ENCODE measurements around the gene WASF3.
"Not testable (repeated sequence)": the region's sequence is repeated elsewhere in the genome, so short reads cannot be mapped to it uniquely, and the experiment has no call there.

Gene WASF3

DNA sequence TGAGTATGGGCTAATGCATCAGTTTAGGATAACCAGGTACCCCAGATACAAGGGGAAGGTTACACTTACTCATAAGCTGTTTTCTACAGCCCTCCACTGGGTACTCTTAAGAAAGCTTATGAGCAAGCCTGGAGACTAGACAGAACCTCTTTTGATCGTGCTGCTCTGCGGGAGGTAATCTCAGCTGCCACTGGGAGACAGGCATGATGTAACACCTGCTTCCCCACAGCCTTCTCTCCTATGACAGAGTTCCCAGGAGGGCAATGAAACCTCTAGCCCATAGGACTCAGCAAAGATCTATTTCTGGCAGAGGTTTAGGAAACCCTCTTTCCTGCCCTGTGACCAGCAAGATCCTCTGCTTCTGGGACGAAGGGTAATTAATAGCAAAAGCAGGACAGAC is 65.6 kb downstream of the WASF3 start:
- no peak for DNase-seq (ENCODE audit: low read depth in 1 of 2, low spot score in 1 of 2)

DNA sequence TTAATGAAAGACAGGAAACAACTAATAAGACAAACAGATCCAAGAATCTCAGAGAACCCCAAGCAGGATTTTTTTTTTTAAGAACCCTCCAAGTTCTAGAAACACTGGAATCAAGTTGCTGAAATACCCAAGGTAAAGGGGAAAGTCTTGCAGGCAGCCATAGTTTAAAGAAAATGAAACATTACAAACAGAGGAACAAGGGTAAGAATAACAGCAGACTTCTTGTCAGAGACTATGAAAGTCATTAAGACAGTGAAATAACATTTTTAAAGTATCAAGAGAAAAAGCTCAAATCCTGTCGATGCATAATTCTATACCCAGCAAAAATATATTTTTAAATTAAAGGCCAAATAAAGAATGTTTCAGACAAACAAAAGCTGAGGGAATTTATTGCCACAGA is 67.1 kb downstream of the WASF3 start:
- no peak for DNase-seq (ENCODE audit: low read depth in 1 of 2, low spot score in 1 of 2)

DNA sequence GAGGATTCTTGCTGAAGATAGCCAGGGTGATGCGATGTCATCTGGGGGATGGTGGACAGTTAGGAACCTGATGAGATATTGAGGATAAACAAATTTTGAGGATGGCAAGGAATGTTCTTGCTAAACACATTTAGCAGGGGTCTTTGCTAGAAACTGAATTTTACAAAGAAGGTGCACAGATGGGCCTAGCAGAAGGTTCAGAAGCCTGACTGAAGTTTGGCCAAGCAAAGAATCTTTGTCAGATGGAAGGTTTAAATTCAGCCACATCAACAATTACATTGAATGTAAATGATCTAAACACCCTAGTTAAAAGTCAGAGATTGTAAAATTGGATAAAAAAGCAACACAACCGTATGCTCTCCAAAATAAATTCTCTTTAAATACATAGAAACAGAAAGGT is 68.8 kb downstream of the WASF3 start:
- no peak for DNase-seq (ENCODE audit: low read depth in 1 of 2, low spot score in 1 of 2)

DNA sequence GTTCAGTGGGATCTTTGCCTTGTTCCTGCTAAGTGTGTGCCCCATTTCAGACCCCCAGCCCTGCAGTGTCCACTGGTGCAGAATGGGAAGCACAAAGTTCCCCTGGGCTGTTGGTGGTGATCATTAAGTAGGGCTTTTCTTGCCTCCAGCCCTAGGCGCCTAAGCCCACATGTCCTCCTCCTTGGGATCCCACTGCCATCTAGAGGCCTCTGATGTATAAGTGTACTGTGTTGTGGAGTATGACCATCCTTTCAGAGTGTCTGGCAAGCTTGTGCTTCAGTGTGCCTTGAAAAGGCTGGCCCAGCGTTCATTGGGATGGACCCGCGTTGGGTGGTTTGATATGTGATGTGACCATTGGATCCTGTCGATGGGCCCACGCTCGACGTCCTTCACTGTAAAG is 71.2 kb downstream of the WASF3 start:
- DNase-seq (ENCODE audit: low read depth in 1 of 2, low spot score in 1 of 2), result no peak

DNA sequence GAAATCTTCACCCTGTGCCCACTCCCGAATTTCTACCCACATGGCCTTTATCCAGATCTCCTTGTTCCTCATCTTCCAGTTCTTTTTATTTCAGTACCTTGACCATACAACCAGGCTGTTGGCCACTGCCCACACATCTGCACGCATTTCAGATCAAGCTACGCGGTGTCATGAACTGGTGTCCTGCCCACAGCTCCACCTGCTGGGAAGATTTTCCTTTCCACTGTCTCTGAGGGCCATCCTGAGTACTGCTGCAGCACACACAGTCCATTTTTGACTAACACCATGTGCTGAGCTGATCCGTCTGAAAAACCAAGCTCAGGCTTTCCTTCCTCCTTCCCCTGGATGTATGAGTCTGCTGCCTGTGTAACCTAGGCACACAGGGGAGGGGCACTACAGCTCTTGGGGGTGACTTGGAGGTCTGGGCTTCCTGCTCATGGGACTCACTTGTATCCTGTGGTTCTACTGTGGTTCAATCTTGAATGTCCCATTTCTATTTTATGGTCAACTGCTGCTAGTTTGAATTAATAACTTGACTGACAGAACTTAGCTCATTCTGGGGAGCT is 71.9 kb downstream of the WASF3 start:
- no peak for DNase-seq (ENCODE audit: low read depth in 1 of 2, low spot score in 1 of 2)

DNA sequence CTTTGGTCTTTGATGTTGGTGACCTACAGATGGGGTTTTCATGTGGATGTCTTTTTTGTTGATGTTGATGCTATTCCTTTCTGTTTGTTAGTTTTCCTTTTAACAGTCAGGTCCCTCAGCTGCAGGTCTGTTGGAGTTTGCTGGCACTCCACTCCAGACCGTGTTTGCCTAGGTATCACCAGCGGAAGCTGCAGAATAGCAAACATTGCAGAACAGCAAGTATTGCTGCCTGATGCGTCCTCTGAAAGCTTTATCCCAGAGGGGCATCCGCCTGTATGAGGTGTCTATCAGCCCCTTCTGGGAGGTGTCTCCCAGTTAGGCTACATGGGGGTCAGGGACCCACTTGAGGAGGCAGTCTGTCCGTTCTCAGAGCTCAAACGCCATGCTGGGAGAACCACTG is 78.2 kb downstream of the WASF3 start:
- DNase-seq (ENCODE audit: low read depth in 1 of 2, low spot score in 1 of 2), result not testable (repeated sequence)

DNA sequence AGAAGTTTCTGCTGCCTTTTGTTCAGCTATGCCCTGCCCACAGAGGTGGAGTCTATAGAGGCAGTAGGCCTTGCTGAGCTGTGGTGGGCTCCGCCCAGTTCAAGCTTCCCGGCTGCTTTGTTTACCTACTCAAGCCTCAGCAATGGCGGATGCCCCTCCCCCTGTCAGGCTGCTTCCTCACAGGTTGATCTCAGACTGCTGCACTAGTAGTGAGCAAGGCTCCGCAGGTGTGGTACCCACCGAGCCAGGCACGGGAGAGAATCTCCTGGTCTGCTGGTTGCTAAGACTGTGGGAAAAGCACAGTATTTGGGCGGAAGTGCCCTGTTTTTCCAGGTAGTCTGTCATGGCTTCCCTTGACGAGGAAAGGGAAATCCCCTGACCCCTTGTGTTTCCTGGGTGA is 78.6 kb downstream of the WASF3 start:
- not testable (repeated sequence) for DNase-seq (ENCODE audit: low read depth in 1 of 2, low spot score in 1 of 2)

DNA sequence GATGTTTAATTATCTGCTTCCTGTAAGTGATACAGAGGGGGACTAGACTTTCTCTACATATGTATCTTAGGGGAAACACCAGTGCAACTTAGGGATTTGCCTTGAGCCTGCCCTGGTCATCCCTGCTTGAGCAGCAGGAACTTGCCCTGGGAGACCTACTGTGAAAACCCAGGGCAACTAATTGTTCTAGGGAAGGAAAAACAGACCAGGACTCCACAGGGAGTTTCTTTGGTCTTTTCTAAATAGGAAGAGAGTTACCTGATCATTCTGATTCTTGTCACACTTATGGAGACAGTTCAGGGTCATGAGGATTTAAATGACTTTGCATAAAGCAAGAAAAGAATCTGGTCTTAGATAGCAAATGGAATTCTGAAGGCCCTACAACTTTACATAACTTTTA is 89.1 kb downstream of the WASF3 start:
- no peak for DNase-seq (ENCODE audit: low read depth in 1 of 2, low spot score in 1 of 2)

DNA sequence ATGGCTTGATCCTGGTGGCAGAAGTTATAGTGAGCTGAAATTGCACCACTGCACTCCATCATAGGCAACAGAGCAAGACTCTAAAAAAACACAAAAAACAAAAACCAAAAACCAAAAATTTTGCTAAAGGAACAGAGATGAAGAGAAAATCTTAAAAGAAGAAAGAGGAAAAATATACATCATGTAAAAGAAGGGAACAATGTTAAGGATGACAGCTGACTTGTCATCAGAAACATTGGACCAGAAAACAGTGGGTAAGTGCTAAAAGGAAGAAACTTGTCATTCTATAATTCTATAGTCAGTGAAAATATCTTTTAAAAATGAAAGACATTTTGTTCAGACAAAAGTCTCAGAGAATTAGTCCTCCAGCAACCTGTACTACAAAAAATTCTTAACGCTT is 93.8 kb downstream of the WASF3 start:
- no peak for DNase-seq (ENCODE audit: low read depth in 1 of 2, low spot score in 1 of 2)

DNA sequence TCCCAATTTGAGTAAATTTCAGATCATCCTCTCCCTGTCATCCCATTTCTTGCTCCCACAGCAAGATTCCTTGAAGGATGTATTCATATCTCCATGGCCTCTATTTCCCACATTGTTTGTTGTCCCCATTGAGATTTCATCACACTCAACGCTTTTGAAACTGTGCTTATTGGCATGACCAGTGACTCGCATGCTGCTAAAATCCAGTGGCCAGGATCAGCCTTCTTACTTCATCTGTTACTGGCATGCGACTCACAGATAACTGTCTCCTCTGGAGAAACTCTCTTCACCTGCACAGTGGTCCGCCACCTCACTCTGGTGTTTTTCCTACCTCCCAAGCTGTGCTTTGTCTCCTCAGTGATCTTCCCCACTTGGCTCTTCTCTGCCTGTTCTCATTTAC is 95.8 kb downstream of the WASF3 start:
- no peak for DNase-seq (ENCODE audit: low read depth in 1 of 2, low spot score in 1 of 2)

DNA sequence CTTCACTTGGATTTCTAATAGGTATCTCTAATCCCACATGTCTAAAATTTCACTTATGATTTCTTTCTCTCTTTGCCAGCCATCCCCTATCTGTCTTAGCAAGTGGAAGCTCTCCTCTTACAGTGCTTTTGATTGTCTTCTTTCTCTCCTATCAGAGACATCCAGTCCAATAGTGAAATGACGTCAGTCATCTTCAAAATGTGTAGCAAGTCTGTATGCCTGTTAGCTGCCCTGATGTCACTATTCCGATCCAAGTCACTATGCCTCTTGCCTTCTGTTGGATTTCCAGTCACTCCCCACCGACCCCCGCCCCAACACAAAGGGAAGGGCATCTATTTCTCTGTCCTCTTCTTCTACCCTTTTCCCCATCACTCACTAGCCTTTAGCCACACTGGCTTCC is 96.4 kb downstream of the WASF3 start:
- no peak for DNase-seq (ENCODE audit: low read depth in 1 of 2, low spot score in 1 of 2)

DNA sequence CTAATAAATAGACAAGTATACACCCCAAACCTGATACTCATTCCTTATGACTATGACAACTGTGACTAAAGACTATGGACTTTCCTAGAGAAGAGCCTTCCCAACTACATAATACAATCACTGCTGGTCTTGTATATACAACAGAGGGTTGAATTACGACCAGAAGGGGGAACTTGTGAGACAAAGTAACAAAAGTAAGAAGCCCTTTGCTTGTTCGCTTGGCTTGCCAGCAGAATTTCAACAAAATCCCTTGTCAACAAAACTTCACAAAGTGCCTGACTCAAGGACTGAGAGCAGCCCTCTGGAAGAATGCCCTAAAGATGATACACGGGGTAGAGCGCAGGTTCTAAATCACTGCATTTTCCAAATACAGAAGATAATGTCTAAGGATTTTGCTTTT is 99.4 kb downstream of the WASF3 start:
- DNase-seq (ENCODE audit: low read depth in 1 of 2, low spot score in 1 of 2), result no peak

DNA sequence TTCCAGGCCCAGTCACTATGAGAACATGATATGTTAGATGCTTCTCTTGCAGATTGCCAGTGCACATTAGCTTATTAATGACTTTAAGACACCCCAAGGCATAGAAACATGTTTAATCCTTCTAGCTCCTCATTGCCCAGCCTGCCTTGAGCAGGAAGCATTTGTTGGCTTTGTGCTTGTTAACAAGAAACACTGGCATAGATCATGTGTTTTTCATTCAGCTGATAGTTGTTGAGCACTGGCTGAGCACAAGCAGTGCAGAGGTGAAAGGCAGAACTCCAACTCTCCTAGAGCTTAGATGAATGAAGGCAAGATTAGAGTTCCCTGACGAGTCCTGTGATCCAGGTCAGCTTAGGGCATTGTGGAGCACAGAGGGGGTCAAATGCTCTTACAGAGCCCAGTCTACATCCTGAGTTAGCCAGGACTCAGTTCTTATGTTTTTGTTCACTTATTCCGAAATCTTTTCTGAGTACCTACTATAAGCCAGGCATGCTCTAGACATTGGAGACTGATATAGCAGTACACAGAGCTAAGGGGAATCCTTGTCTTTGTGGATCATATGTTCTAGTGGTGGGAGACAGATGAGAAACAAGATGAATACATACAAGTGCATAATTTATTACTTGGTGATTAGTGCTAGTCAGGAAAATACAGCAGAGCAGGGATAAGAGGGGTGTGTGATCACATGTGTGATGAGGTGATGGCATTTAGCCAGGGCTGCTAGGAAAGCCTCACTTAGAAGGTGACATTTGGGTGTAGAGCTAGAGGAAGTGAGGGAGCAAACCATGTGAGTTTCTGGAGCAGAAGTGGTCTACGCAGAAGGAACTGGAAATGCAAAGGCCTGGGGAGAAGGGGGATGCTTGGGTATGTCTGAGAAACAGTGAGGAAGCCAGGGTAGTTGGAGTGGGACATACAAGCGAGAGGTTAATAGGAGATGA is 101.2 kb downstream of the WASF3 start:
- DNase-seq (ENCODE audit: low read depth in 1 of 2, low spot score in 1 of 2), result no peak

DNA sequence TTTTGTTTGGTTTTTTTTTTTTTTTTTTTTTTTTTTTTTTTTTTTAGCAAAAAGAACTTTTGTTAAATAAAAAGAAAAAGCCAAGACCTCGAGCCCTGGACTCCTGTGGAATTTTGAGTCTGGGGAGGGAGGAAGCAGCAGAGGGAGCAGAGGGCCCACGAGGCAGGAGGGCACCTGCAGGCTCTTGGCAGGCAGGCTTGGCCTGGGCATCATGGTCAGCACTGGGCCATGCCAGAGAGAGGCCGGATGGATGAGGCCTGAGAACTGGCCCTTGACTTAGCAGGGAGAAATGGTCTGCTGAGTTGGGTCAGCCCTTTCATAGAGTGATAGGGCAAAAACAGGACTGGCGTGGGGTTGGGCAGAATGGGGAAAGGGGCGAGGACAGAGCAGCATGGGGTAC is 102.7 kb downstream of the WASF3 start:
- no peak for DNase-seq (ENCODE audit: low read depth in 1 of 2, low spot score in 1 of 2)

DNA sequence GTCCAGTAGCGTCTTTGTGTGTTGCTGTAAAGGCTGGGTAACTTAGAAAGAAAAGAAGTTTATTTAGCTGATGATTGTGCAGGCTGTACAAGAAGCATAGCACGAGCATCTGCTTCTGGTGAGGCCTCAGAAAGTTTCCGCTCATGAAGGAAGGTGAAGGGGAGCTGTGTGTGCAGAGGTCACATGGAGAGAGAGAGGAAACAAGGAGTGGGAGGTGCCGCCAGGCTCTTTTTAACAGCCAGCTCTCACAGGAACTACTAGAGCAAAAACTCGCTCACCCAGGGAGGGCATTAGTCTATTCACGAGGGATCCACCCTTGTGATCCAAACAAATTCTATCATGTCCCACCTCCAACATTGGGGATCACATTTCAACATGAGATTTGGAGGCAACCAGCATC is 103.3 kb downstream of the WASF3 start:
- no peak for DNase-seq (ENCODE audit: low read depth in 1 of 2, low spot score in 1 of 2)

DNA sequence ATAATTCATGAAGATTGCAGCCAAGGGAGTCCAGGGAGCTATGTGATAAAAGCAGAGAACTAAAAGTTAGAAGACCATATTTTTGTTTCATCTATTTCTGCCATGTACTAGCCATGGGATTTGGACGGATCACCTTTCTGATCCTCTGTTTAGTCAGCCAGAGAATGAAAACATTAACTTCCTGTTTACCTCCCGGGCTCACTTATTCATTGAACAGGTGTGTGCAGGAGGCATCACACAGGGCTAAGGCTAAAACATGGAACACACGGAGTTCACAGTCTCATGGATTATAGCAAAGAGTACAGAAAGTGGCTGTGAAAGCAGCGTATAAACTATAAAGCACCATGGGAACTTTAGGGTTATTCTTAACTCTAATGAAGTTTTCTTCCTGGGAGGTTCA is 106.3 kb downstream of the WASF3 start:
- no peak for DNase-seq (ENCODE audit: low read depth in 1 of 2, low spot score in 1 of 2)

DNA sequence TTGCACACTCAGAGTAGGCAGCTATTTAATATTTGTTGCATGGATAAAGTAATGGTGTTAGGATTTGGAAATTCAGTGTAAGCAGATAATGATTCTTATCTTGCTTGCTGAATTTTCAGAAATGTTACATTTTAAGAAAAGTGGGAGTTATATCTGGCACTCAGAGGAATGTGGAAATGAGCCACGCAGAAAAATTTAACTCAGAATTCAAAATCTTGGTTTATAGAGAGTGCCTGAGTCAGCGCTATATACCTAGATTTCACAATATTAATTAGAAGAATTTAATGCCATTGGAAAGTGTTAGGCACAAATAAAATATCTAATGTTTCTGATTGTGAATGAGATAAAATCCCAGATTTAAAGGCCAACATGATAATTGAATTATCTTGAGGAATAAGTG is 106.8 kb downstream of the WASF3 start:
- no peak for DNase-seq (ENCODE audit: low read depth in 1 of 2, low spot score in 1 of 2)

DNA sequence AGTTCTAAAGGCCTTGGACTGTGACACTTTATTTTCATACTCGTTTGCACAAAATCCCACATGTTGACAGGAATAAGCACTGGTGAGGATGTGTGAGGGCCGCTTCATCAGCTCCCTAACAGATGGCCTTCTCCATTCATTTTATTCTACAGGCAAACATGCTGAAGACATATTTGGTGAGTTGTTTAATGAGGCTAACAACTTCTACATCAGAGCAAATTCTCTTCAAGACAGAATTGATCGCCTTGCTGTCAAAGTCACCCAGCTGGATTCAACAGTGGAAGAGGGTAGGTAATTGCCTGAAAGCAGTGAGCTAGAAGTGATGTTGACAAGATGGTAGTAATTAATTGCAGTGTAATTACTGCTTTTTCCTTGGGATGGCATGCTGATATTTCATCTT is 107.4 kb downstream of the WASF3 start:
- no peak for DNase-seq (ENCODE audit: low read depth in 1 of 2, low spot score in 1 of 2)

DNA sequence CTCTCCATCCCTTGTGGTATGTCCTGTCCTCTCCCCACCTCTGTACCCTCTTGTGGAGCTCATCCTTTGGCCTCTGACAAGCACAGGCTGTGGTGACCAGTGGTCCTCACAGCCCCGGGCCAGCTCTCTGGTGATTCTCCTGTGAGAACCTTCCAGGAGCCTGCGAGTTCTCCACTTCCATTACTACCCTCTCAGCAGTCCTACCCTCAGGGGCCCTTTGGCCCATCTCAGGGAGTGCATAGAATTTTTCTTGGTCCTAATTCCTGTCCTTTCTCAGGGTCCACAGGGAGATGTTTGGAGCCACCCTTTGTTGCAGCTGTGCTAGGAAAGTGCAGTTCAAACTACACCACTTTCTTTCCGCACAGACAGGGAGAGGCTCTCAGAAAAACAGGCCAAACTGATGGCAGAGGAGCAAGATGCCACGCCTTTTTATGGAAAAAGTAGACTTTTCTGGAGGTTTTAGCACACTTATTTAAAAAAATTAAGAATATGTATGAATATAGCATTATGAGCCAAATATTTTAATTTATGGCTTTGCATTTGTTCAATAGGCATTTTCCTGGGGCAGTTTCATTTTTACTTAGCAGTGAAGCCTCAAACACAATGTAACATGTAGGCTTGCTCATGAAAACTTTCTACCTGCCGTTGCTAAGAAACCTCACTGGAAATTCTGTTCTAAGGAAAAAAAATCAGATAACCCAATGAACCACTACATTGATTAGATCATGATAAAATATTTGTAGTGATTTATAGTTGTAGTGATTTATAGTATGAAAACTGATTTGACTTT is 111.1 kb downstream of the WASF3 start:
- no peak for DNase-seq (ENCODE audit: low read depth in 1 of 2, low spot score in 1 of 2)

DNA sequence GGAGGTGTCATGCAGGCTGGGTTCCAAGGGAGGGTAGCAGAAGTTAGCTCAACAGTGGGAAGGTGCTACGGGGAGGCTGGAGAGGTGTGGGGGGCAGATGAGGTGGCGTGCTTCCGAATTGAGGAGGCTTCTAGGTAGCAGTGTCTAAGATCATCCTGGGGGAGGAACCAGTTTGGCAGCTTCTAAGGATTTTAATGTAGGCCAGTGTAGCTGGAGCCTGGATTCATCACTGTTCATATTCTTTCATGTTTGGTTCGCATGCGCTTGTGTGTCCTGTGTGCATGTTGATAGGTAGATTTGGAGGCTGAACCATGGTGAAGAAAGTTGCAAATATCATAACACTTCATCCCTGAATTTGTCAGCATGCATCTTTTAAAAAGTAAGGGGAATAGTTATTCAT is 116.4 kb downstream of the WASF3 start:
- no peak for DNase-seq (ENCODE audit: low read depth in 1 of 2, low spot score in 1 of 2)

DNA sequence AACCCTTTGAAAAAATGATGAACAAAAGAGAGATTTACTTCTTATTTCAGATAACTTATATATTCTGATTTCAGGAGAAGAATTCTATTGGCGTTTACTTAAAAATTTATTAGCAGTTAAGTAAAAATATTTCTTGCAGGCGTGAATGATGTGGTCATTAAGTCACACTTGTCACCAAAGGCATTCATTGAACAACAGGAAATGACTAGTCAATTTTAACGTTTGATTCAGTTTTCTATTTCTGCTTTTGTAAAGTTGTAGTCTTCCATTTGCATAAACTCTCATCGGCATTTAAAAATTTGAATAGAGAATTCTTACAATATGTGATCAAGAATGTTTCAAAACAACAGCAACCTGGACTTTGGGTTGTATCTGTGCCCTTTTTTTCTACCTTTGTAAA is 119.7 kb downstream of the WASF3 start:
- no peak for DNase-seq (ENCODE audit: low read depth in 1 of 2, low spot score in 1 of 2)

DNA sequence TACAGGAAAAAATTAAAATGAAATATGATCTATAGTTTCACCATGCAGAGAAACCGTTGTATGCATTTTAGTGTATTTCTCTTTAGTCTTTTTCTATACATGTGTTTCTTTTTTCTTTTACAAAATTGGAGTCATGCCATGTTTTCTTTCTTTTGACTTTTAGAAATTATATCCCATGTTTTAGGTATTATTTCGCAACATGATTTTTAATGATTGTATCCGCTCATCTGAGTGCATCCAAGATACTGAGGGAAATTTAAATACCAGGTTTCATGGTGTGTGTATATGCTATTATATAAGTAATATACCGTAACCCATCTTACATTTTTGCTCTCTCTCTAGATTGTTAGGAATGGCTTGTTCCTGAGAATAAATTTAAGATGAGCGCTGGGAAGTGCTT is 120.8 kb downstream of the WASF3 start:
- no peak for DNase-seq (ENCODE audit: low read depth in 1 of 2, low spot score in 1 of 2)
